SK-N-SH (cell line): ENCODE results near the gene FRMD1. TPM values are rescaled to one million over a fixed set of nuclear protein-coding genes. Genes with fewer than 3 reads are reported as not detected.

Source experiments
- CTCF ChIA-PET: fragments of 300-600, 350-600 bp; formaldehyde crosslinking; extraction: SDS; loops from one replicate; lab custom pipeline; 2021; lab: Yijun Ruan, JAX
- POLR2A ChIA-PET: fragments of 350-600 bp; sonication (Branson Sonifier 250); formaldehyde crosslinking; extraction: SDS; loops from one replicate; lab custom pipeline; 2020; ENCODE audit warnings: antibody characterized with exemption, inconsistent platforms; lab: Yijun Ruan, JAX
- DNase-seq: peaks from one replicate; pipeline ENCODE4 v3.0.0; 2012
- H2AFZ ChIP-seq: fragments of 200-600 bp; sonication (generic); 2 replicates; pipeline ENCODE4 v1.8.1; 2016; ENCODE audit warnings: antibody characterized with exemption, mild to moderate bottlenecking, low read depth
- H3F3A ChIP-seq: fragments of 200-600 bp; sonication (generic); replicated peaks from 2 replicates; pipeline ENCODE3; 2016; ENCODE audit warnings: antibody characterized with exemption, mild to moderate bottlenecking; ENCODE audit not compliant: insufficient read depth
- H3K27ac ChIP-seq, 2 experiments: fragments of 200-500 bp in 1 of 2; fragments of 200-600 bp in 1 of 2; sonication (Bioruptor generic) in 1 of 2; sonication (generic), shearing (Covaris generic) in 1 of 2; 2 replicates each; pipeline versions ENCODE4 v1.5.1 to v1.6.1; 2014 to 2016; ENCODE audit warnings: low read depth in 2 of 2, inconsistent platforms in 1 of 2, low read length in 1 of 2, mild to moderate bottlenecking in 1 of 2, mixed read lengths in 1 of 2
- H3K27me3 ChIP-seq: fragments of 200-600 bp; sonication (generic), shearing (Covaris generic); 2 replicates; pipeline ENCODE4 v1.6.1; 2016; ENCODE audit warnings: mixed run types; ENCODE audit not compliant: insufficient read depth
- H3K36me3 ChIP-seq, 2 experiments: fragments of 200-500 bp in 1 of 2; fragments of 200-600 bp in 1 of 2; sonication (Bioruptor generic) in 1 of 2; sonication (generic) in 1 of 2; replicated peaks in 1 of 2; 2 replicates each; pipeline versions ENCODE3 to v1.5.1; 2014 to 2016; ENCODE audit warnings: low read length in 1 of 2, mild to moderate bottlenecking in 1 of 2; ENCODE audit not compliant: insufficient read depth in 2 of 2, control insufficient read depth in 1 of 2
- H3K4me1 ChIP-seq, 2 experiments: fragments of 200-500 bp in 1 of 2; fragments of 200-600 bp in 1 of 2; sonication (Bioruptor generic) in 1 of 2; sonication (generic), shearing (Covaris generic) in 1 of 2; 2 replicates each; pipeline versions ENCODE4 v1.5.1 to v1.6.1; 2014 to 2016; ENCODE audit warnings: low read depth in 1 of 2, low read length in 1 of 2, mixed run types in 1 of 2; ENCODE audit not compliant: insufficient read depth in 2 of 2, control insufficient read depth in 1 of 2
- H3K4me2 ChIP-seq: fragments of 200-600 bp; sonication (generic), shearing (Covaris generic); 2 replicates; pipeline ENCODE4 v1.6.1; 2017; ENCODE audit warnings: mixed run types
- H3K4me3 ChIP-seq, 2 experiments: fragments of 200-500 bp in 1 of 2; fragments of 200-600 bp in 1 of 2; sonication (Bioruptor generic) in 1 of 2; sonication (generic), shearing (Covaris generic) in 1 of 2; 2 replicates each; pipeline versions ENCODE4 v1.5.1 to v1.8.1; 2014 to 2016; ENCODE audit warnings: low read depth in 2 of 2, inconsistent platforms in 1 of 2, low read length in 1 of 2, mild to moderate bottlenecking in 1 of 2, mixed read lengths in 1 of 2, moderate library complexity in 1 of 2
- H3K79me2 ChIP-seq: fragments of 200-600 bp; sonication (generic); 2 replicates; pipeline ENCODE4 v1.8.1; 2017; ENCODE audit warnings: mild to moderate bottlenecking; ENCODE audit not compliant: insufficient read depth
- H3K9ac ChIP-seq: fragments of 200-600 bp; sonication (generic); 2 replicates; pipeline ENCODE4 v1.6.1; 2017; ENCODE audit warnings: mixed run types
- H3K9me2 ChIP-seq: fragments of 200-600 bp; sonication (generic); 2 replicates; pipeline ENCODE4 v1.6.1; 2017; ENCODE audit warnings: mixed run types
- H3K9me3 ChIP-seq: fragments of 200-600 bp; sonication (generic); 2 replicates; pipeline ENCODE4 v1.6.1; 2017; ENCODE audit warnings: mixed run types, mild to moderate bottlenecking, moderate library complexity
- H4K20me1 ChIP-seq: fragments of 200-600 bp; sonication (generic); 2 replicates; pipeline ENCODE4 v1.6.1; 2017; ENCODE audit warnings: mild to moderate bottlenecking, mixed run types; ENCODE audit not compliant: insufficient read depth
- CHD2 ChIP-seq: fragments of 150-350 bp; IDR thresholded peaks from 2 replicates; pipeline ENCODE4 v1.6.1; 2018; ENCODE audit warnings: low read length; ENCODE audit not compliant: partially characterized antibody
- CTCF ChIP-seq: fragments of 200-600 bp; sonication (generic); IDR thresholded peaks from 2 replicates; pipeline ENCODE4 v1.6.1; 2017; ENCODE audit warnings: antibody characterized with exemption, mild to moderate bottlenecking, moderate library complexity
- EZH2phosphoT487 ChIP-seq: fragments of 200-600 bp; sonication (generic); IDR thresholded peaks from 2 replicates; pipeline ENCODE4 v1.6.1; 2017; ENCODE audit warnings: low read depth, mixed run types, mild to moderate bottlenecking, antibody characterized with exemption, moderate library complexity, borderline replicate concordance
- FOXJ3 ChIP-seq: sonication (generic); formaldehyde crosslinking; IDR thresholded peaks from 2 replicates; pipeline ENCODE4 v1.5.1; 2020; ENCODE audit warnings: mild to moderate bottlenecking, missing genetic modification reagents
- GABPA ChIP-seq: IDR thresholded peaks from 2 replicates; pipeline ENCODE4 v1.4.0; 2012; ENCODE audit warnings: low read depth, mild to moderate bottlenecking
- JUND ChIP-seq: IDR thresholded peaks from 2 replicates; pipeline ENCODE4 v1.4.0; 2012
- MAX ChIP-seq: IDR thresholded peaks from 2 replicates; pipeline ENCODE4 v1.4.0; 2012; ENCODE audit warnings: low read depth
- MEF2A ChIP-seq: IDR thresholded peaks from 2 replicates; pipeline ENCODE4 v1.4.0; 2012; ENCODE audit warnings: low read depth, borderline replicate concordance
- NFIC ChIP-seq: IDR thresholded peaks from 2 replicates; pipeline ENCODE4 v1.4.0; 2012; ENCODE audit warnings: borderline replicate concordance
- NRF1 ChIP-seq: IDR thresholded peaks from 2 replicates; pipeline ENCODE4 v1.6.1; 2012; ENCODE audit warnings: low read depth, mild to moderate bottlenecking, low read length
- POLR2AphosphoS5 ChIP-seq: IDR thresholded peaks from 2 replicates; pipeline ENCODE4 v1.6.1; 2012; ENCODE audit warnings: low read depth, low read length
- RCOR1 ChIP-seq: fragments of 150-350 bp; IDR thresholded peaks from 2 replicates; pipeline ENCODE4 v1.6.1; 2017; ENCODE audit warnings: antibody characterized with exemption, low read length
- REST ChIP-seq: IDR thresholded peaks from 2 replicates; pipeline ENCODE4 v1.6.1; 2012; ENCODE audit warnings: mild to moderate bottlenecking, low read depth, low read length, moderate library complexity
- SMC3 ChIP-seq: IDR thresholded peaks from 2 replicates; pipeline ENCODE4 v1.6.1; 2012; ENCODE audit warnings: low read depth, low read length, improper control_type of control experiment
- TEAD4 ChIP-seq: IDR thresholded peaks from 2 replicates; pipeline ENCODE4 v1.4.0; 2012; ENCODE audit warnings: mild to moderate bottlenecking, borderline replicate concordance; ENCODE audit not compliant: insufficient read depth
- USF2 ChIP-seq: fragments of 150-350 bp; IDR thresholded peaks from 2 replicates; pipeline ENCODE4 v1.6.1; 2017; ENCODE audit warnings: antibody characterized with exemption, low read length, low read depth, borderline replicate concordance
- YY1 ChIP-seq: IDR thresholded peaks from 2 replicates; pipeline ENCODE4 v1.4.0; 2012; ENCODE audit warnings: low read depth, mild to moderate bottlenecking
- ZBTB33 ChIP-seq: IDR thresholded peaks from 2 replicates; pipeline ENCODE4 v1.4.0; 2012; ENCODE audit warnings: low read depth, borderline replicate concordance
- WGBS: methylation state at CpG from one replicate; pipeline ENCODE4 v1.1.6; 2017; ENCODE audit warnings: low lambda C conversion rate; 5-methylcytosine and 5-hydroxymethylcytosine counted together
- polyA plus RNA-seq, 3 experiments: library from polyadenylated mRNA; depleted of rRNA; stranded (reverse); fragments of >200 nt; gene quantifications; 2 replicates each; pipeline ENCODE4 v1.2.3, GENCODE V29; 2012

The FRMD1 gene
- polyA plus RNA-seq, 1 of the 3 experiments (the other 2 are of a cell fraction), result not detected

GRCh38 chr6:168103050-168103830 is 24.2 kb upstream of the FRMD1 start:
- no peaks in the 10 kb centered on the region for H4K20me1 ChIP-seq
- H3K9me3 ChIP-seq, result no peaks in the 10 kb centered on the region
- no peak overlapping the region for H3K4me3 ChIP-seq
- no peaks in the 10 kb centered on the region for H3F3A ChIP-seq
- no peak overlapping the region for H3K9ac ChIP-seq
- no peak overlapping the region for H3K27ac ChIP-seq
- no peak for TF ChIP-seq USF2
- no peak for TF ChIP-seq NFIC
- no peak for TF ChIP-seq POLR2AphosphoS5
- TF ChIP-seq TEAD4, result no peak
- no peak for TF ChIP-seq FOXJ3 (CRISPR knock-in tag)
- no peak for TF ChIP-seq NRF1
- TF ChIP-seq REST, result no peak
- no peak for TF ChIP-seq EZH2phosphoT487
- no peak for TF ChIP-seq ZBTB33
- no peak for TF ChIP-seq CTCF
- no peak for TF ChIP-seq SMC3
- no peak for TF ChIP-seq MAX
- TF ChIP-seq JUND, result no peak
- no peak for TF ChIP-seq GABPA
- TF ChIP-seq RCOR1, result no peak
- TF ChIP-seq MEF2A, result no peak
- TF ChIP-seq YY1, result no peak
- no peak for TF ChIP-seq CHD2
- ChIA-PET POLR2A (no interaction called here), CTCF (interaction anchor here (0.7 to 1.3 kb wide), 2 partner anchors 15 to 18 kb away, joined by 4 read pairs; no protein-coding TSS in a partner anchor)
- 35% methylated on average over 18 of the region's 19 CpGs for WGBS
- DNase-seq, result no peak
- H3K4me1 ChIP-seq, result peaks cover 0 to 16% of the 10 kb centered on the region in 2 experiments; a peak in 2 of 4 replicates
- no peaks in the 10 kb centered on the region for H3K79me2 ChIP-seq
- no peak overlapping the region for H2AFZ ChIP-seq
- no peak overlapping the region for H3K4me2 ChIP-seq
- no peaks in the 10 kb centered on the region for H3K27me3 ChIP-seq
- no peaks in the 10 kb centered on the region for H3K9me2 ChIP-seq
- H3K36me3 ChIP-seq, result no peaks in the 10 kb centered on the region
